ENCODE measurements around the gene MYO5C.

The MYO5C gene

GRCh38 chr15:52200831-52201365 lies 94.7 kb downstream of the MYO5C start:
- Histone ChIP-seq H3K4me3 (ENCODE audit: insufficient read depth, low read depth, low read length) (no peak overlapping the region), H3K27me3 (ENCODE audit: control insufficient read depth, insufficient read depth, low read length, poor library complexity, severe bottlenecking) (no peaks in the 10 kb centered on the region), H3K36me3 (ENCODE audit: control insufficient read depth, insufficient read depth, low read length) (no peaks in the 10 kb centered on the region), H3K27ac (ENCODE audit: insufficient read depth, low read depth, low read length, poor library complexity, severe bottlenecking) (no peak overlapping the region), H3K4me1 (ENCODE audit: control insufficient read depth, insufficient read depth, low read length) (no peaks in the 10 kb centered on the region), H3K9me3 (ENCODE audit: control insufficient read depth, low read length) (no peaks in the 10 kb centered on the region)
- no CpG with 5 or more reads among the region's 1 CpG for WGBS, 2 experiments

DNA sequence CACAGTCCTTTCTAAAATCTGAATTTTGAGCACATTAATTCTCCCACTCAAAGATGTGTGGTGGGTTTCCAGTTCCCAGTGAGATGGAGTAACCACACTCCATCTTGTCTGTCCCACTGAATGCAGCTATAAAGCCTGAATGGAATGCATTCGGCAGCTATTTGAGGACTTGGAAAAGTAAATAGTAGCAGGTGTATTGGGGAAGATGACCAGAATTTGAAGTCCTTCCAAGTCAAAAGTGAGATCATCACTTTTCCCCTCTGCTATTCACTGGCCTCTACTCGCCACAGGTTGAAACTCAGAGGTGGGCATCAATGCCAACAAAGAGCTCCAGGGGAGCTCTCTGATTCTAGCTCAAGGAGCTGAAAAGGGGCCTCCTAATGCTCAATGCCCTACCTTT lies 96.3 kb downstream of the MYO5C start:
- H3K4me1 ChIP-seq (ENCODE audit: control insufficient read depth, insufficient read depth, low read length) = no peaks in the 10 kb centered on the region
- 91 to 93% methylated on average over 2 of the region's 2 CpGs for WGBS, 2 experiments
- no peaks in the 10 kb centered on the region for H3K27me3 ChIP-seq (ENCODE audit: control insufficient read depth, insufficient read depth, low read length, poor library complexity, severe bottlenecking)
- no peak overlapping the region for H3K27ac ChIP-seq (ENCODE audit: insufficient read depth, low read depth, low read length, poor library complexity, severe bottlenecking)
- no peaks in the 10 kb centered on the region for H3K9me3 ChIP-seq (ENCODE audit: control insufficient read depth, low read length)
- H3K36me3 ChIP-seq (ENCODE audit: control insufficient read depth, insufficient read depth, low read length) = no peaks in the 10 kb centered on the region
- no peak overlapping the region for H3K4me3 ChIP-seq (ENCODE audit: insufficient read depth, low read depth, low read length)

DNA sequence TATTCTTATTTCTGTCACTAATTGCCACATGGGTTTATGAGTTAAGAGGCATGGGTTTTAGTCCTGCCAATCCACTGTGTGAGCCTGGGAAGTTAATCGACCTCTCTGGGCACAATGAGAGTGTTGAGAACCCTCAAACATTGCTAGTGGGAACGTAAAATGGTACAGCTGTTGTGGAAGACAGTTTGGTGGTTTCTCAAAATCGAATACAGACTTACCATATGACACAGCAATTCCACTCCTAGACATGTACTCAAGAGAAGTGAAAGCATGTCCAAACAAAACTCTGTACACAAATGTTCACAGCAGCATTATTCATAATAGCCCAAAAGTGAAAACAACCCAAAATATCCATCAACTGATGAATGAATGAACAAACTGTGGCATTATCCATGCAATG lies 98.7 kb downstream of the MYO5C start:
- no peaks in the 10 kb centered on the region for H3K4me1 ChIP-seq (ENCODE audit: control insufficient read depth, insufficient read depth, low read length)
- H3K27me3 ChIP-seq (ENCODE audit: control insufficient read depth, insufficient read depth, low read length, poor library complexity, severe bottlenecking) = no peaks in the 10 kb centered on the region
- 83 to 94% methylated on average over 3 of the region's 3 CpGs for WGBS, 2 experiments
- H3K27ac ChIP-seq (ENCODE audit: insufficient read depth, low read depth, low read length, poor library complexity, severe bottlenecking) = no peak overlapping the region
- no peaks in the 10 kb centered on the region for H3K9me3 ChIP-seq (ENCODE audit: control insufficient read depth, low read length)
- H3K36me3 ChIP-seq (ENCODE audit: control insufficient read depth, insufficient read depth, low read length) = no peaks in the 10 kb centered on the region
- no peak overlapping the region for H3K4me3 ChIP-seq (ENCODE audit: insufficient read depth, low read depth, low read length)

- Histone ChIP-seq H3K9me3 (ENCODE audit: control insufficient read depth, low read length) (no peaks in the 10 kb centered on the region), H3K36me3 (ENCODE audit: control insufficient read depth, insufficient read depth, low read length) (no peaks in the 10 kb centered on the region), H3K4me1 (ENCODE audit: control insufficient read depth, insufficient read depth, low read length) (no peaks in the 10 kb centered on the region), H3K27me3 (ENCODE audit: control insufficient read depth, insufficient read depth, low read length, poor library complexity, severe bottlenecking) (no peaks in the 10 kb centered on the region), H3K4me3 (ENCODE audit: insufficient read depth, low read depth, low read length) (no peak overlapping the region), H3K27ac (ENCODE audit: insufficient read depth, low read depth, low read length, poor library complexity, severe bottlenecking) (no peak overlapping the region)
- WGBS, 2 experiments = 95 to 100% methylated on average over 1 of the region's 1 CpG
Observed at GRCh38 chr15:52193791-52194190, 101.8 kb downstream of the MYO5C start.

GRCh38 chr15:52193321-52193720 lies 102.3 kb downstream of the MYO5C start:
- Histone ChIP-seq H3K36me3 (ENCODE audit: control insufficient read depth, insufficient read depth, low read length) (no peaks in the 10 kb centered on the region), H3K27ac (ENCODE audit: insufficient read depth, low read depth, low read length, poor library complexity, severe bottlenecking) (no peak overlapping the region), H3K9me3 (ENCODE audit: control insufficient read depth, low read length) (no peaks in the 10 kb centered on the region), H3K4me1 (ENCODE audit: control insufficient read depth, insufficient read depth, low read length) (no peaks in the 10 kb centered on the region), H3K4me3 (ENCODE audit: insufficient read depth, low read depth, low read length) (no peak overlapping the region), H3K27me3 (ENCODE audit: control insufficient read depth, insufficient read depth, low read length, poor library complexity, severe bottlenecking) (no peaks in the 10 kb centered on the region)
- 92 to 93% methylated on average over 4 of the region's 4 CpGs for WGBS, 2 experiments

GRCh38 chr15:52191207-52191606 lies 104.4 kb downstream of the MYO5C start, which contains the start of gene GNB5:
TSS of gene GNB5 (minus strand) at chr15:52191392. CDS start at chr15:52184676, 6,716 bp downstream.
- H3K9me3 ChIP-seq (ENCODE audit: control insufficient read depth, low read length) = no peaks in the 10 kb centered on the region
- 82 to 85% methylated on average over 7 of the region's 7 CpGs for WGBS, 2 experiments
- no peak within 1 kb of the TSS for H3K4me3 ChIP-seq (ENCODE audit: insufficient read depth, low read depth, low read length)
- H3K36me3 ChIP-seq (ENCODE audit: control insufficient read depth, insufficient read depth, low read length) = no peaks in the 10 kb centered on the region
- no peaks in the 10 kb centered on the region for H3K4me1 ChIP-seq (ENCODE audit: control insufficient read depth, insufficient read depth, low read length)
- no peaks in the 10 kb centered on the region for H3K27me3 ChIP-seq (ENCODE audit: control insufficient read depth, insufficient read depth, low read length, poor library complexity, severe bottlenecking)
- H3K27ac ChIP-seq (ENCODE audit: insufficient read depth, low read depth, low read length, poor library complexity, severe bottlenecking) = no peak within 1 kb of the TSS

- Histone ChIP-seq H3K4me3 (ENCODE audit: insufficient read depth, low read depth, low read length) (no peak overlapping the region), H3K27me3 (ENCODE audit: control insufficient read depth, insufficient read depth, low read length, poor library complexity, severe bottlenecking) (peaks cover 4% of the 10 kb centered on the region), H3K4me1 (ENCODE audit: control insufficient read depth, insufficient read depth, low read length) (no peaks in the 10 kb centered on the region), H3K9me3 (ENCODE audit: control insufficient read depth, low read length) (no peaks in the 10 kb centered on the region), H3K36me3 (ENCODE audit: control insufficient read depth, insufficient read depth, low read length) (no peaks in the 10 kb centered on the region), H3K27ac (ENCODE audit: insufficient read depth, low read depth, low read length, poor library complexity, severe bottlenecking) (no peak overlapping the region)
- 91% methylated on average over 11 of the region's 11 CpGs for WGBS, 2 experiments
Observed at GRCh38 chr15:52186651-52187486, 108.7 kb downstream of the MYO5C start.

GRCh38 chr15:52185151-52185561 lies 110.4 kb downstream of the MYO5C start:
- Histone ChIP-seq H3K4me1 (ENCODE audit: control insufficient read depth, insufficient read depth, low read length) (no peaks in the 10 kb centered on the region), H3K27ac (ENCODE audit: insufficient read depth, low read depth, low read length, poor library complexity, severe bottlenecking) (no peak overlapping the region), H3K9me3 (ENCODE audit: control insufficient read depth, low read length) (no peaks in the 10 kb centered on the region), H3K27me3 (ENCODE audit: control insufficient read depth, insufficient read depth, low read length, poor library complexity, severe bottlenecking) (peaks cover 20% of the 10 kb centered on the region), H3K36me3 (ENCODE audit: control insufficient read depth, insufficient read depth, low read length) (no peaks in the 10 kb centered on the region), H3K4me3 (ENCODE audit: insufficient read depth, low read depth, low read length) (no peak overlapping the region)
- WGBS, 2 experiments = 94 to 95% methylated on average over 7 of the region's 7 CpGs

GRCh38 chr15:52184721-52185120 lies 110.9 kb downstream of the MYO5C start:
- Histone ChIP-seq H3K27ac (ENCODE audit: insufficient read depth, low read depth, low read length, poor library complexity, severe bottlenecking) (no peak overlapping the region), H3K4me3 (ENCODE audit: insufficient read depth, low read depth, low read length) (no peak overlapping the region), H3K36me3 (ENCODE audit: control insufficient read depth, insufficient read depth, low read length) (no peaks in the 10 kb centered on the region), H3K9me3 (ENCODE audit: control insufficient read depth, low read length) (no peaks in the 10 kb centered on the region), H3K27me3 (ENCODE audit: control insufficient read depth, insufficient read depth, low read length, poor library complexity, severe bottlenecking) (peaks cover 24% of the 10 kb centered on the region), H3K4me1 (ENCODE audit: control insufficient read depth, insufficient read depth, low read length) (no peaks in the 10 kb centered on the region)
- WGBS, 2 experiments = 64 to 89% methylated on average over 2 to 3 of the region's 5 CpGs

DNA sequence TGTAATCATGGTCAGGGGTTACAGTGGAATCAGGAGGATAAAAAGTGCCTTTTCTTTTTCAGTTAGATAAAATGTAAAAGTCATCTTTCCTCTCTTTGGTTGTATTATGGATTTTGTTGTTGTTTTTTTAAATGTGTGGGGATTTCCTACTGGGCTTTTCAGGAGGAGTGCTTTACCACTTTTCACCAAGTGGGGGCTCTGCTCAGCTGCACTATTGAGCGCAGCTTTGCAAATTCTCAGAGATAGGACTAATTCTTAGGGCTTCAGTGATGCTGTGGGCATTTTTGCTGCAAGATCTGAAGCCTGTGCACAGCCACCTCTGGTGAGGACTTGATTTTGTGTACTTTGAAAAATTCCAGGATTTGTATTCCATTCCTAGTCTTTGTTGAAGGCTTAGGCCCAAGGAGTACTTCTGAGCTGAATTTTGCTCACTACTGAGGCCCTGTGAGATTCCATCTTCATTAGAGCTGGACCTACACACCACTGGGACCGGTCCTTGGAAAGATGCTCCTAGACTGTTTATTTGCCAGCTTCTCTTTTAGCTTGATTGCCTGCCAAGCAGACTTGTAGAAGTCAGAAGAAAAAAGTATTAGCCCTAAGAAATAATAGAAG lies 111.9 kb downstream of the MYO5C start:
- H3K9me3 ChIP-seq (ENCODE audit: control insufficient read depth, low read length) = no peaks in the 10 kb centered on the region
- no peak overlapping the region for H3K4me3 ChIP-seq (ENCODE audit: insufficient read depth, low read depth, low read length)
- H3K27me3 ChIP-seq (ENCODE audit: control insufficient read depth, insufficient read depth, low read length, poor library complexity, severe bottlenecking) = peaks cover 26% of the 10 kb centered on the region
- WGBS, 2 experiments = 49 to 56% methylated on average over 2 of the region's 2 CpGs
- H3K36me3 ChIP-seq (ENCODE audit: control insufficient read depth, insufficient read depth, low read length) = no peaks in the 10 kb centered on the region
- peaks cover 2% of the 10 kb centered on the region for H3K4me1 ChIP-seq (ENCODE audit: control insufficient read depth, insufficient read depth, low read length)
- H3K27ac ChIP-seq (ENCODE audit: insufficient read depth, low read depth, low read length, poor library complexity, severe bottlenecking) = no peak overlapping the region

All from ectodermal cell (in vitro differentiated cells).